HG03103 (cell line): ENCODE measurements around the gene VPS51.
A peak's percentile ranks its signal among the peaks of the same experiment; 100 is the strongest.
"Not testable (repeated sequence)": the region's sequence is repeated elsewhere in the genome, so short reads cannot be mapped to it uniquely, and the experiment has no call there.

Source experiments
- ATAC-seq: cut with Tn5 transposase; IDR thresholded peaks from one replicate; pipeline ENCODE4 v1.9.1; 2021; ENCODE audit warnings: low read depth; ENCODE audit not compliant: unreplicated experiment

VPS51 gene

GRCh38 chr11:65118097-65118837 is 22.3 kb downstream of the VPS51 start:
- ATAC-seq: no peak

- not testable (repeated sequence) for ATAC-seq
These were observed 23.1 kb downstream of the VPS51 start for GRCh38 chr11:65118891-65119669.

GRCh38 chr11:65119670-65119995 is 23.6 kb downstream of the VPS51 start:
- no peak for ATAC-seq

- ATAC-seq: no peak
These were observed 24.8 kb downstream of the VPS51 start for GRCh38 chr11:65120831-65121230.

GRCh38 chr11:65121447-65121864 is 25.4 kb downstream of the VPS51 start:
- no peak for ATAC-seq

GRCh38 chr11:65121865-65122696 is 26.1 kb downstream of the VPS51 start, which contains the start of the genes FAU and MRPL49:
Gene FAU (minus strand): TSS chr11:65122134. CDS start chr11:65121813, 321 bp downstream.
Gene MRPL49 (plus strand): TSS chr11:65122321. CDS start chr11:65122347, 26 bp downstream.
- ATAC-seq: peak; percentile 69

GRCh38 chr11:65124480-65125196 is 28.6 kb downstream of the VPS51 start:
- ATAC-seq: no peak

GRCh38 chr11:65125197-65126056 is 29.4 kb downstream of the VPS51 start:
- no peak for ATAC-seq

- no peak for ATAC-seq
These were observed 30.7 kb downstream of the VPS51 start for GRCh38 chr11:65126624-65127274.

GRCh38 chr11:65127473-65128181 is 31.6 kb downstream of the VPS51 start:
- ATAC-seq: no peak

GRCh38 chr11:65128182-65129145 is 32.5 kb downstream of the VPS51 start:
- ATAC-seq: no peak

GRCh38 chr11:65129649-65130441 is 33.8 kb downstream of the VPS51 start:
- no peak for ATAC-seq

GRCh38 chr11:65130631-65131416 is 34.8 kb downstream of the VPS51 start:
- no peak for ATAC-seq

- ATAC-seq: no peak
These were observed 35.4 kb downstream of the VPS51 start for GRCh38 chr11:65131417-65131776.

GRCh38 chr11:65131895-65132237 is 35.9 kb downstream of the VPS51 start:
- no peak for ATAC-seq
